GM19372 (cell line): Measurements from ENCODE around the gene NPAS2.

Experiments
- ATAC-seq: cut with Tn5 transposase; IDR thresholded peaks from one replicate; pipeline ENCODE4 v1.9.1; 2021; ENCODE audit warnings: mild to moderate bottlenecking, low read depth, moderate library complexity; ENCODE audit not compliant: unreplicated experiment

The NPAS2 gene

GRCh38 chr2:101002562-101003277 is 182.8 kb downstream of the NPAS2 start:
- ATAC-seq, result no peak

- ATAC-seq, result no peak
Measured at GRCh38 chr2:101003278-101003775, 183.4 kb downstream of the NPAS2 start.

- ATAC-seq, result no peak
Measured at GRCh38 chr2:101004620-101005325, 184.8 kb downstream of the NPAS2 start.

GRCh38 chr2:101006065-101006715 is 186.3 kb downstream of the NPAS2 start:
- ATAC-seq, result no peak

GRCh38 chr2:101007415-101008345 is 187.7 kb downstream of the NPAS2 start:
- ATAC-seq, result no peak

- ATAC-seq, result no peak
Measured at GRCh38 chr2:101011152-101011551, 191.2 kb downstream of the NPAS2 start.

GRCh38 chr2:101012054-101012705 is 192.2 kb downstream of the NPAS2 start:
- peak; percentile 87 for ATAC-seq

- ATAC-seq, result no peak
Measured at GRCh38 chr2:101012706-101013181, 192.8 kb downstream of the NPAS2 start.

- no peak for ATAC-seq
Measured at GRCh38 chr2:101014264-101014857, 194.4 kb downstream of the NPAS2 start.

GRCh38 chr2:101017371-101017770 is 197.4 kb downstream of the NPAS2 start:
- no peak for ATAC-seq

- ATAC-seq, result no peak
Measured at GRCh38 chr2:101018934-101019333, 199.0 kb downstream of the NPAS2 start.

- no peak for ATAC-seq
Measured at GRCh38 chr2:101022221-101022620, 202.3 kb downstream of the NPAS2 start.

GRCh38 chr2:101023327-101024107 is 203.6 kb downstream of the NPAS2 start:
- ATAC-seq, result no peak

- no peak for ATAC-seq
Measured at GRCh38 chr2:101025561-101025960, 205.6 kb downstream of the NPAS2 start.

- no peak for ATAC-seq
Measured at GRCh38 chr2:101026253-101026701, 206.3 kb downstream of the NPAS2 start.

GRCh38 chr2:101026923-101027469 is 207.1 kb downstream of the NPAS2 start:
- ATAC-seq, result no peak

- no peak for ATAC-seq
Measured at GRCh38 chr2:101027852-101028251, 207.9 kb downstream of the NPAS2 start.
